Measurements from ENCODE around the gene TPSD1.

The TPSD1 gene

GRCh38 chr16:1283996-1284616 is 28.2 kb downstream of the TPSD1 start:
- H3K4me3 ChIP-seq: no peak overlapping the region
- no peaks in the 10 kb centered on the region for H3K36me3 ChIP-seq (ENCODE audit: insufficient read depth, low read length)
- no peak for DNase-seq (ENCODE audit: low read depth, low spot score)
- H3K9ac ChIP-seq (ENCODE audit: insufficient read length): no peak overlapping the region
- TF ChIP-seq FOXP2 (optimal IDR thresholded peaks at IDR 0.05; ENCODE audit: control extremely low read depth, extremely low read length, insufficient read depth): no peak
- TF ChIP-seq POLR2AphosphoS5 (IDR thresholded peaks at IDR 0.05; ENCODE audit: borderline replicate concordance, low read depth, low read length): no peak
- no peak for TF ChIP-seq EZH2 (IDR thresholded peaks at IDR 0.05)
- H3K27ac ChIP-seq: no peak overlapping the region
- no peaks in the 10 kb centered on the region for H3K9me3 ChIP-seq (ENCODE audit: low read depth, low read length)

- TF ChIP-seq FOXP2 (optimal IDR thresholded peaks at IDR 0.05; ENCODE audit: control extremely low read depth, extremely low read length, insufficient read depth): no peak
- no peak for TF ChIP-seq POLR2AphosphoS5 (IDR thresholded peaks at IDR 0.05; ENCODE audit: borderline replicate concordance, low read depth, low read length)
- no peak for TF ChIP-seq EZH2 (IDR thresholded peaks at IDR 0.05)
- Histone ChIP-seq H3K4me3 (no peak overlapping the region), H3K9ac (ENCODE audit: insufficient read length) (no peak overlapping the region), H3K36me3 (ENCODE audit: insufficient read depth, low read length) (no peaks in the 10 kb centered on the region), H3K27ac (no peak overlapping the region), H3K9me3 (ENCODE audit: low read depth, low read length) (no peaks in the 10 kb centered on the region)
- no peak for DNase-seq (ENCODE audit: low read depth, low spot score)
Measured at GRCh38 chr16:1285669-1286512, 30.0 kb downstream of the TPSD1 start.

- TF ChIP-seq FOXP2 (optimal IDR thresholded peaks at IDR 0.05; ENCODE audit: control extremely low read depth, extremely low read length, insufficient read depth) (no peak), POLR2AphosphoS5 (IDR thresholded peaks at IDR 0.05; ENCODE audit: borderline replicate concordance, low read depth, low read length) (no peak), EZH2 (IDR thresholded peaks at IDR 0.05) (no peak)
- Histone ChIP-seq H3K36me3 (ENCODE audit: insufficient read depth, low read length) (no peaks in the 10 kb centered on the region), H3K9me3 (ENCODE audit: low read depth, low read length) (no peaks in the 10 kb centered on the region), H3K4me3 (no peak overlapping the region), H3K9ac (ENCODE audit: insufficient read length) (no peak overlapping the region), H3K27ac (no peak overlapping the region)
- no peak for DNase-seq (ENCODE audit: low read depth, low spot score)
Measured at GRCh38 chr16:1286513-1287094, 30.7 kb downstream of the TPSD1 start.

GRCh38 chr16:1287982-1288670 is 32.3 kb downstream of the TPSD1 start:
- DNase-seq (ENCODE audit: low read depth, low spot score): no peak
- no peak for TF ChIP-seq POLR2AphosphoS5 (IDR thresholded peaks at IDR 0.05; ENCODE audit: borderline replicate concordance, low read depth, low read length)
- TF ChIP-seq EZH2 (IDR thresholded peaks at IDR 0.05): no peak
- TF ChIP-seq FOXP2 (optimal IDR thresholded peaks at IDR 0.05; ENCODE audit: control extremely low read depth, extremely low read length, insufficient read depth): no peak
- Histone ChIP-seq H3K9me3 (ENCODE audit: low read depth, low read length) (no peaks in the 10 kb centered on the region), H3K27ac (no peak overlapping the region), H3K36me3 (ENCODE audit: insufficient read depth, low read length) (no peaks in the 10 kb centered on the region), H3K9ac (ENCODE audit: insufficient read length) (no peak overlapping the region), H3K4me3 (no peak overlapping the region)

GRCh38 chr16:1288813-1289476 is 33.1 kb downstream of the TPSD1 start:
- Histone ChIP-seq H3K4me3 (no peak overlapping the region), H3K9ac (ENCODE audit: insufficient read length) (no peak overlapping the region), H3K27ac (no peak overlapping the region)

GRCh38 chr16:1289477-1289866 is 33.6 kb downstream of the TPSD1 start:
- no peak for DNase-seq (ENCODE audit: low read depth, low spot score)
- Histone ChIP-seq H3K27ac (no peak overlapping the region), H3K4me3 (no peak overlapping the region), H3K36me3 (ENCODE audit: insufficient read depth, low read length) (no peaks in the 10 kb centered on the region), H3K9me3 (ENCODE audit: low read depth, low read length) (no peaks in the 10 kb centered on the region), H3K9ac (ENCODE audit: insufficient read length) (no peak overlapping the region)
- TF ChIP-seq POLR2AphosphoS5 (IDR thresholded peaks at IDR 0.05; ENCODE audit: borderline replicate concordance, low read depth, low read length) (no peak), EZH2 (IDR thresholded peaks at IDR 0.05) (no peak), FOXP2 (optimal IDR thresholded peaks at IDR 0.05; ENCODE audit: control extremely low read depth, extremely low read length, insufficient read depth) (no peak)

More at GRCh38 chr16:1288813-1289476, 33.1 kb downstream of the TPSD1 start:
- Histone ChIP-seq H3K36me3 (ENCODE audit: insufficient read depth, low read length) (no peaks in the 10 kb centered on the region), H3K9me3 (ENCODE audit: low read depth, low read length) (no peaks in the 10 kb centered on the region)
- TF ChIP-seq POLR2AphosphoS5 (IDR thresholded peaks at IDR 0.05; ENCODE audit: borderline replicate concordance, low read depth, low read length) (no peak), FOXP2 (optimal IDR thresholded peaks at IDR 0.05; ENCODE audit: control extremely low read depth, extremely low read length, insufficient read depth) (no peak), EZH2 (IDR thresholded peaks at IDR 0.05) (no peak)
- DNase-seq (ENCODE audit: low read depth, low spot score): no peak

GRCh38 chr16:1290063-1290501 is 34.2 kb downstream of the TPSD1 start:
- H3K4me3 ChIP-seq: no peak overlapping the region

More at GRCh38 chr16:1290063-1290501, 34.2 kb downstream of the TPSD1 start:
- no peak for DNase-seq (ENCODE audit: low read depth, low spot score)
- Histone ChIP-seq H3K9ac (ENCODE audit: insufficient read length) (no peak overlapping the region), H3K9me3 (ENCODE audit: low read depth, low read length) (no peaks in the 10 kb centered on the region), H3K36me3 (ENCODE audit: insufficient read depth, low read length) (no peaks in the 10 kb centered on the region), H3K27ac (no peak overlapping the region)
- TF ChIP-seq EZH2 (IDR thresholded peaks at IDR 0.05) (no peak), FOXP2 (optimal IDR thresholded peaks at IDR 0.05; ENCODE audit: control extremely low read depth, extremely low read length, insufficient read depth) (no peak), POLR2AphosphoS5 (IDR thresholded peaks at IDR 0.05; ENCODE audit: borderline replicate concordance, low read depth, low read length) (no peak)

Data from SK-N-MC (cell line).